Lung (tissue), 12 donors: Measurements from ENCODE around the gene ATP13A2. TPM values are rescaled to one million over a fixed set of nuclear protein-coding genes. Genes with fewer than 3 reads are reported as not detected.

Experiments used
- ATAC-seq: fragments of 200-7000 bp; cut with Tn5 transposase; one replicate; pipeline ENCODE4 v1.9.1; 2020; ENCODE audit warnings: moderate number of reproducible peaks; ENCODE audit not compliant: insufficient read depth, low FRiP score
- DNase-seq, 3 donors: peaks; one replicate each; pipeline ENCODE4 v3.0.0-alpha.2; 2013 to 2017
- H3K27ac ChIP-seq, 2 donors: one replicate each; pipeline ENCODE4 v1.5.1; 2013; ENCODE audit warnings: mild to moderate bottlenecking in 2 of 2, moderate library complexity in 2 of 2, control low read depth in 1 of 2, inconsistent platforms in 1 of 2, low read depth in 1 of 2, low read length in 1 of 2
- H3K27me3 ChIP-seq, 3 donors: one replicate each; pipeline ENCODE4 v1.5.1; 2013; ENCODE audit warnings: low read length in 2 of 3; ENCODE audit not compliant: control insufficient read depth in 3 of 3, insufficient read depth in 3 of 3
- H3K36me3 ChIP-seq, 4 donors: one replicate each; pipeline ENCODE4 v1.5.1; 2013; ENCODE audit warnings: low read length in 4 of 4, mild to moderate bottlenecking in 1 of 4, moderate library complexity in 1 of 4; ENCODE audit not compliant: control insufficient read depth in 4 of 4, insufficient read depth in 4 of 4
- H3K4me1 ChIP-seq, 5 donors: one replicate each; pipeline ENCODE4 v1.5.1; 2013; ENCODE audit warnings: low read length in 5 of 5, mild to moderate bottlenecking in 2 of 5, moderate library complexity in 1 of 5; ENCODE audit not compliant: control insufficient read depth in 5 of 5, insufficient read depth in 5 of 5
- H3K4me3 ChIP-seq: one replicate; pipeline ENCODE4 v1.5.1; 2013; ENCODE audit warnings: mild to moderate bottlenecking, control low read depth, moderate library complexity
- H3K9ac ChIP-seq, 2 donors: one replicate each; pipeline ENCODE4 v1.5.1; 2013; ENCODE audit warnings: low read length in 2 of 2, control low read depth in 1 of 2; ENCODE audit not compliant: insufficient read depth in 1 of 2
- H3K9me3 ChIP-seq, 4 donors: one replicate each; pipeline ENCODE4 v1.5.1; 2013; ENCODE audit warnings: low read length in 3 of 4, mild to moderate bottlenecking in 1 of 4, moderate library complexity in 1 of 4; ENCODE audit not compliant: control insufficient read depth in 4 of 4, insufficient read depth in 3 of 4
- CTCF ChIP-seq: IDR thresholded peaks from 2 replicates; pipeline ENCODE4 v1.5.1; 2012; ENCODE audit warnings: mild to moderate bottlenecking; ENCODE audit errors: control extremely low read depth, extremely low read depth
- WGBS, 2 donors: extraction: QIAGEN DNeasy Blood & Tissue Kit; methylation state at CpG; one replicate each; pipeline ENCODE4 v1.1.7; 2013; 5-methylcytosine and 5-hydroxymethylcytosine counted together
- polyA plus RNA-seq, 2 donors: library from polyadenylated mRNA; stranded (reverse); fragments of 200-250 nt; gene quantifications; one replicate each; pipeline ENCODE4 v1.2.1, GENCODE V29; 2013
- total RNA-seq, 2 donors: library from RNA; depleted of rRNA in 1 of 2; stranded (reverse); fragments of >200 nt in 1 of 2; gene quantifications; one replicate each; pipeline ENCODE4 v1.2.1, GENCODE V29; 2014 to 2021
- donor health status: control.
- donor health status: control.
- donor health status: Bipolar disorder and iron deficiency.
- donor health status: healthy.
- donor health status: DM: yes; HTN: yes; CAD: no.

ATP13A2 gene
- total and polyA plus RNA-seq, 4 donors: 20.2 to 50.6 (median 33.3) TPM

- no peak overlapping the region for H3K27ac ChIP-seq
- H3K4me3 ChIP-seq: no peak overlapping the region
- H3K36me3 ChIP-seq: peaks cover 41 to 71% (median 46%) of the 10 kb centered on the region in 4 donors
- H3K27me3 ChIP-seq: no peaks in the 10 kb centered on the region
- 55 to 84% methylated on average over 3 of the region's 3 CpGs for WGBS, 2 donors
- no peaks in the 10 kb centered on the region for H3K9me3 ChIP-seq
- ATAC-seq (no peak), DNase-seq (no peak)
- no peak overlapping the region for H3K9ac ChIP-seq
- peaks cover 0 to 5% (median 0%) of the 10 kb centered on the region in 5 donors for H3K4me1 ChIP-seq
- no peak for TF ChIP-seq CTCF
Observed at GRCh38 chr1:17023573-17023972, 11.8 kb upstream of the ATP13A2 start.

- peaks cover 45 to 71% (median 47%) of the 10 kb centered on the region in 4 donors for H3K36me3 ChIP-seq
- no peak overlapping the region for H3K27ac ChIP-seq
- no peaks in the 10 kb centered on the region for H3K27me3 ChIP-seq
- TF ChIP-seq CTCF: no peak
- DNase-seq (no peak), ATAC-seq (no peak)
- WGBS, 2 donors: 41 to 63% methylated on average over 4 of the region's 4 CpGs
- H3K4me1 ChIP-seq: peaks cover 0 to under 1% (median 0%) of the 10 kb centered on the region in 5 donors
- H3K9me3 ChIP-seq: no peaks in the 10 kb centered on the region
- no peak overlapping the region for H3K9ac ChIP-seq
- no peak overlapping the region for H3K4me3 ChIP-seq
Observed at GRCh38 chr1:17023102-17023501, 11.4 kb upstream of the ATP13A2 start.

DNA sequence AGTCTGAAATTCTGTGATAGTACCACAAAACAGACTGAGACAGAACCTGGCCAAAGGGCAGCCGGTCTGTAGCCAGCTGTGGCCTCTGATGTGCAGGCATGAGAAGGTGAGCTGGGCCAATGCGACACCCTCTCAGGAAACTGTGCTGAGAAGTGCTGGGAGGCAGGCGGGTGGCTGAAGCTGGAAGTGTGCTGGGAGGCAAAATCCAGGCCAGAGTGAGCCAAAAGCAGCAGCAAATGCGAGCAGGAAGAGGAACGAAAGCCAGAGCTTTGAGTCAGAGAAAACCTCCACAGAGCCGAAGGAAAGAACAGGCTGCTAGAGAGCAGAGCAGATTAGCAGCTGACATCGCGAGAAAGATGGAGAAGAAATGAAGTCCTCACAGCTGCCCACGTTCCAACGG, 10.2 kb upstream of the ATP13A2 start:
- Histone ChIP-seq H3K27ac (no peak overlapping the region), H3K4me1 (no peaks in the 10 kb centered on the region), H3K36me3 (peaks cover 38 to 62% (median 44%) of the 10 kb centered on the region in 4 donors), H3K27me3 (no peaks in the 10 kb centered on the region), H3K9me3 (no peaks in the 10 kb centered on the region), H3K9ac (no peak overlapping the region), H3K4me3 (no peak overlapping the region)
- 89 to 91% methylated on average over 10 of the region's 10 CpGs for WGBS, 2 donors
- DNase-seq: no peak
- no peak for TF ChIP-seq CTCF
- no peak for ATAC-seq

- H3K36me3 ChIP-seq: peaks cover 34 to 54% (median 39%) of the 10 kb centered on the region in 4 donors
- H3K9ac ChIP-seq: no peak overlapping the region
- H3K27ac ChIP-seq: no peak overlapping the region
- no peak for ATAC-seq
- TF ChIP-seq CTCF: no peak
- no peaks in the 10 kb centered on the region for H3K4me1 ChIP-seq
- no peaks in the 10 kb centered on the region for H3K9me3 ChIP-seq
- H3K4me3 ChIP-seq: no peak overlapping the region
- DNase-seq: no peak
- 96 to 98% methylated on average over 2 of the region's 2 CpGs for WGBS, 2 donors
- no peaks in the 10 kb centered on the region for H3K27me3 ChIP-seq
Observed at GRCh38 chr1:17020502-17020901, 8.8 kb upstream of the ATP13A2 start.
